GM11168 (cell line): ENCODE measurements around the gene ORMDL2.
"Not testable (repeated sequence)": the region's sequence is repeated elsewhere in the genome, so short reads cannot be mapped to it uniquely, and the experiment has no call there.

Experiments used
- in situ Hi-C: fragments of 300-500 bp; cut with MboI; formaldehyde crosslinking; loops from one replicate; pipeline ENCODE4 v1.12.0; 2022; ENCODE audit warnings: low sequenced_read_pairs; ENCODE audit not compliant: unreplicated experiment

Gene ORMDL2

GRCh38 chr12:55850401-55850800 is 32.6 kb downstream of the ORMDL2 start:
- in situ Hi-C loops = no loop called here

GRCh38 chr12:55850893-55851292 is 33.1 kb downstream of the ORMDL2 start:
- in situ Hi-C loops = no loop called here

- in situ Hi-C loops = no loop called here
These were observed 34.9 kb downstream of the ORMDL2 start for GRCh38 chr12:55852740-55853139.

- in situ Hi-C loops = no loop called here
These were observed 43.6 kb downstream of the ORMDL2 start for GRCh38 chr12:55861396-55861795.

GRCh38 chr12:55861871-55862270 is 44.0 kb downstream of the ORMDL2 start:
- in situ Hi-C loops = no loop called here

GRCh38 chr12:55862286-55862685 is 44.4 kb downstream of the ORMDL2 start:
- in situ Hi-C loops = no loop called here

- in situ Hi-C loops = not testable (repeated sequence)
These were observed 45.1 kb downstream of the ORMDL2 start for GRCh38 chr12:55862931-55863330.

GRCh38 chr12:55865327-55865726 is 47.5 kb downstream of the ORMDL2 start:
- in situ Hi-C loops = no loop called here

- in situ Hi-C loops = not testable (repeated sequence)
These were observed 48.7 kb downstream of the ORMDL2 start for GRCh38 chr12:55866454-55867004.
